H9 (cell line): ENCODE data around the gene COX17. TPM values are rescaled to one million over a fixed set of nuclear protein-coding genes. Genes with fewer than 3 reads are reported as not detected.

ENCODE experiments used
- DNase-seq: peaks from one replicate; pipeline ENCODE4 v3.0.0-alpha.2; 2017
- H2AFZ ChIP-seq: one replicate; pipeline ENCODE4 v1.6.1; 2013; ENCODE audit warnings: mild to moderate bottlenecking, low read length, control low read depth, moderate library complexity
- H2AK5ac ChIP-seq: 2 replicates; pipeline ENCODE4 v1.6.1; 2013; ENCODE audit warnings: low read length, control low read depth, mixed read lengths; ENCODE audit not compliant: insufficient read length
- H2BK120ac ChIP-seq: one replicate; pipeline ENCODE4 v1.6.1; 2013; ENCODE audit warnings: low read depth, mild to moderate bottlenecking, low read length, control low read depth, inconsistent platforms; ENCODE audit not compliant: poor library complexity, severe bottlenecking
- H2BK12ac ChIP-seq: 2 replicates; pipeline ENCODE4 v1.6.1; 2013; ENCODE audit warnings: low read length, control low read depth, mixed read lengths, low read depth; ENCODE audit not compliant: insufficient read length
- H2BK15ac ChIP-seq: 2 replicates; pipeline ENCODE4 v1.6.1; 2013; ENCODE audit warnings: low read depth, low read length, control low read depth
- H2BK20ac ChIP-seq: one replicate; pipeline ENCODE4 v1.6.1; 2013; ENCODE audit warnings: low read depth, mild to moderate bottlenecking, low read length, control low read depth, inconsistent platforms; ENCODE audit not compliant: poor library complexity, severe bottlenecking
- H2BK5ac ChIP-seq: 2 replicates; pipeline ENCODE4 v1.6.1; 2013; ENCODE audit warnings: low read length, control low read depth, mixed read lengths; ENCODE audit not compliant: insufficient read length
- H3K14ac ChIP-seq: 2 replicates; pipeline ENCODE4 v1.6.1; 2013; ENCODE audit warnings: low read length, control low read depth; ENCODE audit not compliant: insufficient read depth
- H3K18ac ChIP-seq: 2 replicates; pipeline ENCODE4 v1.6.1; 2013; ENCODE audit warnings: low read depth, mild to moderate bottlenecking, mixed read lengths, low read length, control low read depth; ENCODE audit not compliant: insufficient read length
- H3K23ac ChIP-seq: 2 replicates; pipeline ENCODE4 v1.6.1; 2013; ENCODE audit warnings: low read length, control low read depth, mixed read lengths, low read depth; ENCODE audit not compliant: insufficient read length
- H3K23me2 ChIP-seq: 2 replicates; pipeline ENCODE4 v1.6.1; 2013; ENCODE audit warnings: low read depth, mild to moderate bottlenecking, mixed read lengths, low read length, control low read depth; ENCODE audit not compliant: insufficient read length, poor library complexity, severe bottlenecking
- H3K27ac ChIP-seq: 2 replicates; pipeline ENCODE4 v1.5.1; 2013; ENCODE audit warnings: low read length, control low read depth, mixed read lengths, low read depth; ENCODE audit not compliant: insufficient read length
- H3K27me3 ChIP-seq: 2 replicates; pipeline ENCODE4 v1.6.1; 2013; ENCODE audit warnings: low read length, control low read depth, inconsistent platforms; ENCODE audit not compliant: insufficient read depth
- H3K4ac ChIP-seq: 2 replicates; pipeline ENCODE4 v1.6.1; 2013; ENCODE audit warnings: low read depth, mild to moderate bottlenecking, control low read depth, inconsistent platforms, low read length, moderate library complexity
- H3K4me1 ChIP-seq: 2 replicates; pipeline ENCODE4 v1.6.1; 2013; ENCODE audit warnings: low read length, control low read depth, inconsistent platforms; ENCODE audit not compliant: insufficient read depth
- H3K4me2 ChIP-seq: 2 replicates; pipeline ENCODE4 v1.6.1; 2013; ENCODE audit warnings: low read length, control low read depth, mixed read lengths; ENCODE audit not compliant: insufficient read length, insufficient read depth
- H3K56ac ChIP-seq: 2 replicates; pipeline ENCODE4 v1.6.1; 2013; ENCODE audit warnings: low read depth, mild to moderate bottlenecking, mixed read lengths, low read length, control low read depth; ENCODE audit not compliant: insufficient read length
- H3K79me1 ChIP-seq: 2 replicates; pipeline ENCODE4 v1.6.1; 2013; ENCODE audit warnings: low read depth, mild to moderate bottlenecking, moderate library complexity, low read length, control low read depth, inconsistent platforms; ENCODE audit not compliant: insufficient read depth, poor library complexity, severe bottlenecking
- H3K79me2 ChIP-seq: 2 replicates; pipeline ENCODE4 v1.6.1; 2013; ENCODE audit warnings: low read length, control low read depth, inconsistent platforms; ENCODE audit not compliant: insufficient read depth
- H3K9ac ChIP-seq: 2 replicates; pipeline ENCODE4 v1.6.1; 2013; ENCODE audit warnings: low read length, control low read depth, mixed read lengths; ENCODE audit not compliant: insufficient read length; ENCODE audit errors: extremely low read depth
- H3K9me3 ChIP-seq: one replicate; pipeline ENCODE4 v1.6.1; 2013; ENCODE audit warnings: low read depth, low read length, inconsistent platforms; ENCODE audit not compliant: control insufficient read depth
- H3T11ph ChIP-seq: one replicate; pipeline ENCODE4 v1.6.1; 2013; ENCODE audit warnings: mild to moderate bottlenecking, low read length, control low read depth, inconsistent platforms
- H4K20me1 ChIP-seq: one replicate; pipeline ENCODE4 v1.6.1; 2013; ENCODE audit not compliant: control insufficient read depth, insufficient read length, insufficient read depth
- H4K5ac ChIP-seq: 2 replicates; pipeline ENCODE4 v1.6.1; 2013; ENCODE audit warnings: low read depth, mild to moderate bottlenecking, mixed read lengths, low read length, control low read depth; ENCODE audit not compliant: insufficient read length
- H4K8ac ChIP-seq: replicated peaks from 2 replicates; pipeline ENCODE4 v1.6.1; 2013; ENCODE audit warnings: low read length, control low read depth, mixed read lengths, low read depth; ENCODE audit not compliant: insufficient read length
- H4K91ac ChIP-seq: 2 replicates; pipeline ENCODE4 v1.6.1; 2013; ENCODE audit warnings: low read depth, mild to moderate bottlenecking, moderate library complexity, mixed read lengths, low read length, control low read depth; ENCODE audit not compliant: insufficient read length
- H3K27ac Mint-ChIP-seq, 3 experiments: 2 replicates in 2 of 3; 3 replicates in 1 of 3; pipeline ENCODE4 v1.8.0; 2020 to 2021; ENCODE audit warnings: mixed read lengths in 3 of 3, mild to moderate bottlenecking in 1 of 3, moderate library complexity in 1 of 3
- H3K27me3 Mint-ChIP-seq: 2 replicates; pipeline ENCODE4 v1.8.0; 2021; ENCODE audit warnings: low read depth, mild to moderate bottlenecking, moderate library complexity, mixed read lengths
- H3K36me3 Mint-ChIP-seq, 3 experiments: 2 replicates in 2 of 3; 3 replicates in 1 of 3; pipeline ENCODE4 v1.8.0; 2020 to 2021; ENCODE audit warnings: low read depth in 3 of 3, mixed read lengths in 3 of 3; ENCODE audit not compliant: insufficient read depth in 1 of 3
- H3K4me1 Mint-ChIP-seq, 2 experiments: 2 replicates each; pipeline ENCODE4 v1.8.0; 2020; ENCODE audit warnings: mixed read lengths in 2 of 2
- H3K4me3 Mint-ChIP-seq, 2 experiments: 2 replicates in 1 of 2; 3 replicates in 1 of 2; pipeline ENCODE4 v1.8.0; 2020 to 2021; ENCODE audit warnings: mild to moderate bottlenecking in 2 of 2, mixed read lengths in 2 of 2, moderate library complexity in 1 of 2
- H3K9me3 Mint-ChIP-seq, 2 experiments: 2 replicates in 1 of 2; 3 replicates in 1 of 2; pipeline ENCODE4 v1.8.0; 2020; ENCODE audit warnings: mild to moderate bottlenecking in 2 of 2, mixed read lengths in 2 of 2, moderate library complexity in 1 of 2
- CTCF ChIP-seq: fragments of 200-600 bp; sonication (generic); conservative IDR thresholded peaks from 3 replicates; pipeline ENCODE4 v1.8.0; 2021; ENCODE audit warnings: antibody characterized with exemption, mild to moderate bottlenecking
- WGBS: extraction: QIAGEN DNeasy Blood & Tissue Kit; methylation state at CpG from one replicate; pipeline ENCODE4 v1.1.7; 2013; ENCODE audit warnings: missing lambda C conversion rate, low lambda C conversion rate, mixed read lengths; ENCODE audit not compliant: insufficient read length; ENCODE audit errors: extremely low coverage; 5-methylcytosine and 5-hydroxymethylcytosine counted together
- total RNA-seq: library from RNA; stranded (reverse); gene quantifications from 2 replicates; pipeline ENCODE4 v1.2.1, GENCODE V29; 2021

COX17 gene
- total RNA-seq, 1 experiment from 2014 or later = 47.0 TPM

- Mint-ChIP-seq H3K27me3 (peaks cover 2% of the 10 kb centered on the region), H3K4me1 (peaks cover 4 to 8% of the 10 kb centered on the region in 2 experiments), H3K36me3 (no peaks in the 10 kb centered on the region), H3K27ac (no peak overlapping the region), H3K4me3 (no peak overlapping the region), H3K9me3 (no peaks in the 10 kb centered on the region)
- Histone ChIP-seq H2AFZ (no peak overlapping the region), H3K23me2 (no peaks in the 10 kb centered on the region), H2BK20ac (no peak overlapping the region), H3K27me3 (no peaks in the 10 kb centered on the region), H3K9ac (no peak overlapping the region), H3K9me3 (no peaks in the 10 kb centered on the region), H3K79me1 (no peaks in the 10 kb centered on the region), H3K4ac (no peak overlapping the region), H3K27ac (no peak overlapping the region), H3K14ac (no peak overlapping the region), H4K20me1 (no peaks in the 10 kb centered on the region), H2AK5ac (no peak overlapping the region), H3T11ph (no peak overlapping the region), H3K56ac (no peak overlapping the region), H3K4me1 (no peaks in the 10 kb centered on the region), H3K4me2 (no peak overlapping the region), H3K18ac (no peak overlapping the region), H4K91ac (no peak overlapping the region), H3K79me2 (no peaks in the 10 kb centered on the region), H2BK12ac (no peak overlapping the region), H4K8ac (no peak overlapping the region), H4K5ac (no peak overlapping the region), H2BK15ac (no peak overlapping the region), H2BK5ac (no peak overlapping the region), H2BK120ac (no peak overlapping the region), H3K23ac (no peak overlapping the region)
- TF ChIP-seq CTCF = no peak
- DNase-seq = no peak
- no CpG with 5 or more reads among the region's 4 CpGs for WGBS
These were observed 44.4 kb downstream of the COX17 start for GRCh38 chr3:119632829-119633228.
